NK-92 (cell line): ENCODE results near the gene GALNT2.

Source experiments
- DNase-seq: peaks from one replicate; lab custom pipeline; 2025; ENCODE audit not compliant: unreplicated experiment; lab: John Stamatoyannopoulos, UW

Gene GALNT2

GRCh38 chr1:230126529-230127104, 59.6 kb downstream of the GALNT2 start:
- no peak for DNase-seq

- no peak for DNase-seq
These were observed 60.3 kb downstream of the GALNT2 start for GRCh38 chr1:230127105-230128054.

GRCh38 chr1:230128569-230129285, 61.7 kb downstream of the GALNT2 start:
- DNase-seq = no peak

GRCh38 chr1:230129341-230129740, 62.3 kb downstream of the GALNT2 start:
- DNase-seq = no peak

GRCh38 chr1:230130172-230130944, 63.3 kb downstream of the GALNT2 start:
- DNase-seq = no peak

- DNase-seq = no peak
These were observed 64.4 kb downstream of the GALNT2 start for GRCh38 chr1:230131457-230131856.

- no peak for DNase-seq
These were observed 65.7 kb downstream of the GALNT2 start for GRCh38 chr1:230132758-230133157.

GRCh38 chr1:230135726-230136125, 68.7 kb downstream of the GALNT2 start:
- no peak for DNase-seq

GRCh38 chr1:230136453-230137336, 69.7 kb downstream of the GALNT2 start:
- DNase-seq = no peak

- DNase-seq = no peak
These were observed 70.3 kb downstream of the GALNT2 start for GRCh38 chr1:230137337-230137815.

GRCh38 chr1:230138561-230139239, 71.7 kb downstream of the GALNT2 start:
- no peak for DNase-seq

GRCh38 chr1:230139315-230139714, 72.3 kb downstream of the GALNT2 start:
- DNase-seq = no peak

- no peak for DNase-seq
These were observed 72.7 kb downstream of the GALNT2 start for GRCh38 chr1:230139741-230140140.

- DNase-seq = no peak
These were observed 73.4 kb downstream of the GALNT2 start for GRCh38 chr1:230140221-230141020.

GRCh38 chr1:230141021-230141648, 74.1 kb downstream of the GALNT2 start:
- DNase-seq = no peak

- DNase-seq = no peak
These were observed 75.0 kb downstream of the GALNT2 start for GRCh38 chr1:230141797-230142607.

GRCh38 chr1:230142608-230143210, 75.7 kb downstream of the GALNT2 start:
- no peak for DNase-seq
